Measurements from ENCODE around the gene TMEM221. TPM values are rescaled to one million over a fixed set of nuclear protein-coding genes. Genes with fewer than 3 reads are reported as not detected.

Gene TMEM221
- total and polyA plus RNA-seq, 2 experiments from 2014 or later = 1.0 to 2.5 TPM

- Histone ChIP-seq H3K27me3 (no peaks in the 10 kb centered on the region), H3K36me3 (replicated peaks; ENCODE audit: insufficient read depth, low read depth) (no peaks in the 10 kb centered on the region), H3K79me2 (no peaks in the 10 kb centered on the region), H3K9me2 (replicated peaks; ENCODE audit: insufficient read depth) (no peaks in the 10 kb centered on the region), H2AFZ (no peak overlapping the region), H3K27ac (no peak overlapping the region), H3K4me1 (ENCODE audit: insufficient read depth) (peaks cover 5% of the 10 kb centered on the region), H4K20me1 (ENCODE audit: insufficient read depth, poor library complexity, severe bottlenecking) (no peaks in the 10 kb centered on the region), H3K4me2 (no peak overlapping the region), H3K9me3 (ENCODE audit: low read depth) (no peaks in the 10 kb centered on the region), H3K4me3 (no peak overlapping the region)
- no peak for DNase-seq (ENCODE audit: low spot score)
- TF ChIP-seq CTCF (IDR thresholded peaks at IDR 0.05; ENCODE audit: poor library complexity) = no peak
- TF ChIP-seq EZH2 (IDR thresholded peaks at IDR 0.05; ENCODE audit: borderline replicate concordance) = no peak
- no peak for TF ChIP-seq EZH2phosphoT487 (IDR thresholded peaks at IDR 0.05; ENCODE audit: low read depth, severe bottlenecking, unreplicated experiment)
- 96% methylated on average over 9 of the region's 9 CpGs for WGBS (ENCODE audit: low lambda C conversion rate, missing lambda C conversion rate)
These were observed 38.5 kb downstream of the TMEM221 start for GRCh38 chr19:17409990-17410389.

- Histone ChIP-seq H3K27me3 (no peaks in the 10 kb centered on the region), H3K9me2 (replicated peaks; ENCODE audit: insufficient read depth) (no peaks in the 10 kb centered on the region), H3K4me2 (peak overlapping the region; percentile 31), H3K27ac (no peak overlapping the region), H3K9me3 (ENCODE audit: low read depth) (no peaks in the 10 kb centered on the region), H2AFZ (no peak overlapping the region), H3K79me2 (no peaks in the 10 kb centered on the region), H3K36me3 (replicated peaks; ENCODE audit: insufficient read depth, low read depth) (no peaks in the 10 kb centered on the region), H3K4me1 (ENCODE audit: insufficient read depth) (no peaks in the 10 kb centered on the region), H3K4me3 (no peak overlapping the region), H4K20me1 (ENCODE audit: insufficient read depth, poor library complexity, severe bottlenecking) (no peaks in the 10 kb centered on the region)
- DNase-seq (ENCODE audit: low spot score) = no peak
- 69% methylated on average over 2 of the region's 2 CpGs for WGBS (ENCODE audit: low lambda C conversion rate, missing lambda C conversion rate)
- no peak for TF ChIP-seq EZH2phosphoT487 (IDR thresholded peaks at IDR 0.05; ENCODE audit: low read depth, severe bottlenecking, unreplicated experiment)
These were observed 41.6 kb downstream of the TMEM221 start for GRCh38 chr19:17406887-17407196.

GRCh38 chr19:17406046-17406886 lies 42.2 kb downstream of the TMEM221 start:
- Histone ChIP-seq H3K79me2 (no peaks in the 10 kb centered on the region), H3K4me1 (ENCODE audit: insufficient read depth) (no peaks in the 10 kb centered on the region), H3K4me3 (no peak overlapping the region), H3K9me2 (replicated peaks; ENCODE audit: insufficient read depth) (no peaks in the 10 kb centered on the region), H3K36me3 (replicated peaks; ENCODE audit: insufficient read depth, low read depth) (no peaks in the 10 kb centered on the region), H3K27ac (peak overlapping the region; percentile 49), H2AFZ (no peak overlapping the region), H3K9me3 (ENCODE audit: low read depth) (no peaks in the 10 kb centered on the region), H3K4me2 (peak overlapping the region; percentile 24), H4K20me1 (ENCODE audit: insufficient read depth, poor library complexity, severe bottlenecking) (no peaks in the 10 kb centered on the region), H3K27me3 (no peaks in the 10 kb centered on the region)
- 91% methylated on average over 10 of the region's 10 CpGs for WGBS (ENCODE audit: low lambda C conversion rate, missing lambda C conversion rate)
- DNase-seq (ENCODE audit: low spot score) = no peak
- no peak for TF ChIP-seq EZH2 (IDR thresholded peaks at IDR 0.05; ENCODE audit: borderline replicate concordance)
- TF ChIP-seq EZH2phosphoT487 (IDR thresholded peaks at IDR 0.05; ENCODE audit: low read depth, severe bottlenecking, unreplicated experiment) = no peak
- TF ChIP-seq CTCF (IDR thresholded peaks at IDR 0.05; ENCODE audit: poor library complexity) = no peak

GRCh38 chr19:17405250-17406045 lies 43.0 kb downstream of the TMEM221 start, which contains the start of gene BST2:
Gene BST2, minus strand, starts transcription at chr19:17405630. Its CDS starts 55 bp downstream, at chr19:17405575.
- peak within 1 kb of the TSS; percentile 63 for H3K4me2 ChIP-seq
- 78% methylated on average over 18 of the region's 18 CpGs for WGBS (ENCODE audit: low lambda C conversion rate, missing lambda C conversion rate)
- H3K27ac ChIP-seq = peak within 1 kb of the TSS; percentile 49
- no peaks in the 10 kb centered on the region for H3K9me2 ChIP-seq (replicated peaks; ENCODE audit: insufficient read depth)
- H3K9me3 ChIP-seq (ENCODE audit: low read depth) = no peaks in the 10 kb centered on the region
- peak; percentile 52 for DNase-seq (ENCODE audit: low spot score)
- H4K20me1 ChIP-seq (ENCODE audit: insufficient read depth, poor library complexity, severe bottlenecking) = no peaks in the 10 kb centered on the region
- H3K36me3 ChIP-seq (replicated peaks; ENCODE audit: insufficient read depth, low read depth) = no peaks in the 10 kb centered on the region
- H3K4me1 ChIP-seq (ENCODE audit: insufficient read depth) = no peaks in the 10 kb centered on the region
- no peak within 1 kb of the TSS for H2AFZ ChIP-seq
- H3K27me3 ChIP-seq = no peaks in the 10 kb centered on the region
- no peak for TF ChIP-seq EZH2 (IDR thresholded peaks at IDR 0.05; ENCODE audit: borderline replicate concordance)
- TF ChIP-seq CTCF (IDR thresholded peaks at IDR 0.05; ENCODE audit: poor library complexity) = no peak
- no peak for TF ChIP-seq EZH2phosphoT487 (IDR thresholded peaks at IDR 0.05; ENCODE audit: low read depth, severe bottlenecking, unreplicated experiment)
- no peak within 1 kb of the TSS for H3K4me3 ChIP-seq
- no peaks in the 10 kb centered on the region for H3K79me2 ChIP-seq
